Stimulated activated CD4-positive, alpha-beta T cell treated with anti-CD3 and anti-CD28 coated beads, Interleukin-1b, Interleukin-23, amount 100 ng/mL, for 4 hours (primary cell): Measurements from ENCODE around the gene TMEM151A.

Source experiments
- DNase-seq, 2 donors: peaks; one replicate each; pipeline ENCODE4 v3.0.0-alpha.2; 2020; ENCODE audit warnings: low read depth in 2 of 2

TMEM151A gene

DNA sequence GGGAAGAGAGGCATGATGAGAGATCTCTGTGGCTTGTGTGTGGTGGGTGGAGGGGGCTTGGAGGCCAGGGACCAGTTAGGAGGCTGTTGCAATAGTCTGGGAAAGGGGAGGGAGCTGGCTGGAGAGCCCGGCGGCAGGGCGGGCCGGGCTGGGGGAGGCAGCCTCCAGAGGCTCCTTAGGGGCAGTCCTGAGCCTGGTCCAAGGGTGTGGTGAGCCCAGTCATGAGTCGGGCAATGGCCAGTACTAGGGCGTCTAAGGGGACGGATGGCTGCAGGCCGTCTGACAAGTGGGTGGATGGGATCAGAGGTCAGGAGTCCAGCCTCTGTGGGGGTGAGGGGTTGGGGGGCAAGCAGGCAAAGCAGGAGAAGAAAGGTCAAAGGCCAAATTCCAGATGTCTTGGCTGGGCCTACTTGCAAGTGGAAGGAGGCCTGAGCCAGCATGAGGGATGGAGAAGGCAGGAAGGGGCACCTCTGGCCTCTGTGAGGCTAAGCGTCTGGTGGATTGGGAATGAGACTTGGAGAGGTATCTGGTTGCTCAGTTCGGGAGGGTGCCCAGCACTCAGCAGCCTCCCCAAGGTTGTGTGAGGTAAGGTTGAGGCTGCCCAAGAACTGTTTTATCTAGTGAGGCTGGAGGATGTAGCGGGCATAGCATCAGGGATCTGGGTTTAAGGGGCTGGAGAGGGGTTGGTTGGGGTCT is 31.2 kb downstream of the TMEM151A start:
- DNase-seq, result no peak

DNA sequence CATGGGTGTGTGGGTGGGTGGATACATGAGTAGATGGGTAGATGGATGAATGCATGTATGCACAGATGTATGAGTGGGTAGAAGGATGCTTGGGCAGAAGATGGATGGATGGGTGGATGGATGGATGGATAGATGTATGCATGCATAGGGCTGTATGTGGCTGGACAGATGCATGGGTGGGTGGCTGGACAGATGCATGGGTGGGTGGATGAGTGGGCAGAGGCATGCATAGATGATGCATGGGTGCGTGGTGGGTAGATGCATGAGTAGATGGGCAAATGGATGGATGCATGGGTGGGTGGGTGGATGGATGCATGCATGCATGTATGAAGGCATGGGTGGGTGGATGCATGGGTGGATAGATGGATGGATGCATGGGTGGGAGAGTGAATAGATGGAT is 32.0 kb downstream of the TMEM151A start:
- no peak for DNase-seq

DNA sequence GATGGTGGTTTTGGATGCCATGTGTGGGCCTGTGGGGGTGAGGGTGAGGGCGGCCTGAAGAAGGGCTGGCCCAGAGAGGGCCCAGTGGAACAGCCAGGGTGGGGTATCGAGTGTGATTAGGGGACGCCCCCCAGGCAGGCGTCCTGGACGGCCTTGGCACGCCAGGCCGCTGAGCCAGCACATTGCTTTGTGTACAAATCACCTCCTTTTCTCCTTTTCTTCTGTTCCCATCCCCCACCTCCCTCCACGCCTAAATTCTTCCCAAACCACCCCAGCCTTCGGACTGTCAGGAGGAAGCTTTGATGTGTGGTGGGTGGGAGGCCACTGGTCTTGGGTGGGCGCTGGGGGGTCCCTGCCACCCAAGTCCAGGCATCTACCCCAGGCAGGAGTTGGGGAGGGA is 33.0 kb downstream of the TMEM151A start:
- no peak for DNase-seq

DNA sequence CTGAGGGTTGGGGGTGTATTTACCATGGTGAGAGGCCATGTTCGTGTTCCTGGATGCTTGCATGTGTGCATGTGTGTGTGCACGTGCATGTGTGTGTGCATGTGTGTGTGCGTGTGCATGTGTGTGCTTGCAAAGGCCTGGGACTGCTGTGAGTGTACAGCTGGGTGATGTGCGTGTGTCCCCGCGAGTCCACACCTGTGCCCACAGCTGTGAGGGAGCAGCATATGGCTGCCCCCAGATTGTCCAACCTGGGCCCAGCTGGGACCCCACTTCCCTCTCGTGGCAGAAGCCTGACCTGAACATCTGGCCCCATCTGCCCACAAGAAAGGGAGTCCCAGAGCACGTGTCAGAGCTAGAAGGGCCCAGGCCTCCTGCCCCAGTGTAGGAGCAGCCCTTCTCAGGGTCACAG is 33.6 kb downstream of the TMEM151A start:
- no peak for DNase-seq

DNA sequence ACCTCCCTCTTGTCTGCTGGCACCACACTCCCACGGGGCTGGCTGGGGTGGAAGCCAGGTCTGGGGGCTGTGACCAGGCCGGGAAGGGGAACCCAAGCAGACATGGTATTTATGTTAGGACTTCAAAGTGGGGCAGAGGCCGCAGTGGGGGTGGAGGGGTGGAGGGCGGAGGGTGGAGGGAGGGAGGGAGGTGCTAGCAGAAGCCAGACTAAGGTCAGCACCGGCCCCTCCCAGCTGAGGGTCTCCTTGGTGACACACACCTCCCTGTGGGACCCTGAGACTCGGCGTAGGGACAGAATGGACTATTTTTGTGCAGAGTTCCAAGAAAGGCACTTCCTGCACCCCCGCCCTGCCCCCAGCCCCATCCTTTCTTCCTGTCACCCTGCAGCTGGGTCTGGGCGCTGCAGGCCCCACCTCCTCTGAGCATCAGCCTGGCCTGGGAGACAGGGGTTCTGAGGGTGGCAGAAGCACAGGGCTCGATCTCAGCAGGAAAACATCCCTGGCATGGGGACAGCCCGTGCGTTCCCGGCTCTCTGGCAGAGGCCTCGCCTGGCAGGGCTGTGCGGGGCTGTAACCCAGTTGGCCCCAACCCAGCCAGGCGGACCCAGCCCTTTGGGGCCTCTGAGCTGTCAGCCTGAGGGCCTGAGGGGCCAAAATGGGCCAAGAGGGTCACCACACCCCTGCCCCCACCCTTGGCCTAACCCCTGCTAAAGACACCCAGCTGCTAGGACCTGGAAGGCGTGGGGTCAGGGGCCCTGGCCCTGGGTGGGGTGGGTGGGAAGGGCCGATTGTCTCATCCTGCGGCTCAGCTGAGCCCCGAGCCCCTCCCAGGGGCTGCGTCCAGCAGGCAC is 34.8 kb downstream of the TMEM151A start:
- DNase-seq, result no peak

DNA sequence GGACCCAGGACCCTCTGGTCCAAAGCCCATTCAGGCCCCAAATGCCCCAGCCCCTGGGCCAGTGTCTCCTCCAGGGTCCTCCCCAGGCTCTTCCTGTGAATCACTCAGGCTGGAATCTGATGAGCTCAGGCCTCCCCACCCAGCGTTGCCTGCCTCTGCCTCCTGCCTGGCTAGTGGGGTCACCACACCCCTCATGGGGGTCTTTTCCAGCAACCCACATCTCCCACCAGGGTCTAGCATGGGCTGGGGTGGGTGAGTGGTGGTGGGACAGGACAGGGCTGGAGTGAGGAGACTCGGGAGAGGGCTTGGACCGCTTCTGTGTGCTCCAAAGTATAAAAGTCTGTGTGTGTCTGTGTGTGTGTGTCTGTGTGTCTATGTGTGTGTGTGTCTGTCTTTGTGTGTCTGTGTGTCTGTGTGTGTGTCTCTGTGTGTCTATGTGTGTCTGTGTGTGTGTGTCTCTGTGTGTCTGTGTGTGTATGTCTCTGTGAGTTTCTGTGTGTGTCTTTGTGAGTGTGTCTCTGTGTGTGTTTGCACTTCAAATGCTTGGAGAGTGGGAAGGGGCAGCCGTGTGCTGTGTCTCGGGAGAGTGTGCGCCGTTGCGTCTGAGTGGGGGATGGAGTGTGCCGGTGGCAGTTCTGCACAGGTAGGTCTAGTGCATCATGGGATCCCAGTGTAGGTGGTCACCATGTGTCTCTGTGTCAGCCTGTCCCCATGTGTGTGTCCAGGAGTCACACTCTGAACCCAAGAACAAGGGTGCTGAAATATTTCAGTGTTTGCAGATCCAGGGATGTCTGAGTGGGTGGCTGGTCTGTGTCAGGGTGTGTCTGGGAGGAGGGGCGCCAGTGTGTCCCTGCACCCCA is 35.7 kb downstream of the TMEM151A start:
- DNase-seq, result no peak

DNA sequence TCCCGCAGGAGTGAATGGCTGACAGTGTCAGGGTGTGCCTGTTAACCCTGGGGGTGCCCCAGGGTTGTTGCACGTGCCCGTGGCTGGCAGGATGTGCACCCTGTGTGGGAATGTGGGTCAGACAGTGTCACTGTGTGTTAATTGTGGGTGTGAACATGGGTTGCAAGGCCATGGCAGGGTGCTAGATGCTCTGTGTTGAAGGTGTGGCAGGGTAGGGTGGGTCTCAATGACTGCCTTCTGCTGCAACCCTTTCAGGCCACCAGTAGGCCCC is 36.3 kb downstream of the TMEM151A start:
- DNase-seq, result no peak

DNA sequence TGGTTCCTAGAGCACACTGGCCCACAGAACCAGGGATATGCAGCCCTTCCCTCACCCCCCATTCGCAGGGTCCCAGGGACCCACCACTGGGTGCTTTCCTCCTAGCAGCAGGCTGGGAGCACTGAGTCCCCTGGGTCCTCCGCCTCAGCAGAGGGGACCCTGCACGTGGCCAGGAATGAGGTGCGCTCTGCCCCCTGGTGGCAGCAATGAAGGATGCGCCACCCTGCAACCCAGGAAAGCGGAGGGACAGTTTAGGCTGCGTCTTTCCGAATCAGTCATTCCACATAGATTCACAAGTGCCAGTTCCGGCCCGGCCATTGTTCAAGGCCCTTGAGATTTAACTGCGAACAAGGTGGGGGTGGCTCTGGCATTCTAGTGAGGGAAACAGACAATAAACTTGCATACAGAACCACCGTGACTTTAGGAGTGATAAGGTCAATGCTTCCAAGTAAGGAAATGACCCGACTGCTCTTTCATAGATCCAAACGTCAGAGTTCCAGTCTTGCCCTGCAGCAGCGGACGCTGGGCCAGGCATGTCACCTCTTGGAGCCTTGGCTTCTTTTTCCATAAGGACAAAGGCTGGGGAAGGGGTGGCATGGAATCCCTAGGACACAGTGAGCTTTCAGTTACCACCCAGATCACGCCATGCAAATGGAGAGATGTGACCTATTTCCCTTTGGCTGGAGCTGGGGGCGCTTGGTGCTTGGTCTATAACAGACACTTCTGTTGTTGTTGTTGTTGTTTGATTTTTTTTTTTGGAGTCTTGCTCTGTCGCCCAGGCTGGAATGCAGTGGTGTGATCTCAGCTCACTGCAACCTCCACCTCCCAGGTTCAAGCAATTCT is 36.8 kb downstream of the TMEM151A start:
- DNase-seq, result peak; percentile 76 to 78

DNA sequence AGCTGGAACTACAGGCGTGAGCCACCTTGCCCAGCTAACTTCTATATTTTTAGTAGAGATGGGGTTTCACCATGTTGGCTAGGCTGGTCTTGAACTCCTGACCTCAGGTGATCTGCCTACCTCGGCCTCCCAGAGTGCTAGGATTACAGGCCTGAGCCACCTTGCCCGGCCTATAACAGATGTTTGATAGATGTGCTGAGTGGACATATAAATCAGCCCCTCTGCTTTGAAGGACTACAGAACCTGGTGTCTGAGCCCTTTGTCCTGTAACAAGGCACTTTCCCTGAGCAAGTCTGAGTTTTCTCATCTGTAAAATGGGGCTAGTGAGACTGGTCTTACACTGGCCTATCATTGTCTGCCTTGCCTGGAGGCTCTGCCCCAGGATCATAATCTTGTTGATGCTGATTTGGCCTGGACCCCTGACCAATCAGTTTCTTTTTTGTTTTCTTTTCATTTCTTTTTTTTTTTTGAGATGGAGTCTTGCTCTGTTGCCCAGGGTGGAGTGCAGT is 37.5 kb downstream of the TMEM151A start:
- no peak for DNase-seq

DNA sequence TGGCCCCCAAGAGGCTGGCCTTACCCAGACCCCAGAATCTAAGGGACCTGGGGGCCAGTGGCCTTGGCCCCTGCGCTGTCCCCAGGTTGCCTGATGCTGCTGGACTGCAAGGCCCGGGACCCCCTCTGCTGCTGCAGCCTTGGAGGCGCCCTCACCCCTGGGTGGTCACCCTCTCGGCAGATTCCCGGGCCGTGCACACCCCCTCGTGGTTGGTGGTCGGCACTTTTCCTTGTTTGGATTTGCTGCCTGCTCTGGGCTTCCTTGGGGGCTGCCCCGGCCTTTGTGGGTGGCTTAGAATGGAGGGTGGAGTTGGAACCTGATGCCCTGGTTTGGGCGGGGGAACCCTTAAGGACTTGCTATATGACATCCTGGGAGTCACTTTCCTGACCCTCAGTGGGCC is 39.2 kb downstream of the TMEM151A start:
- no peak for DNase-seq

DNA sequence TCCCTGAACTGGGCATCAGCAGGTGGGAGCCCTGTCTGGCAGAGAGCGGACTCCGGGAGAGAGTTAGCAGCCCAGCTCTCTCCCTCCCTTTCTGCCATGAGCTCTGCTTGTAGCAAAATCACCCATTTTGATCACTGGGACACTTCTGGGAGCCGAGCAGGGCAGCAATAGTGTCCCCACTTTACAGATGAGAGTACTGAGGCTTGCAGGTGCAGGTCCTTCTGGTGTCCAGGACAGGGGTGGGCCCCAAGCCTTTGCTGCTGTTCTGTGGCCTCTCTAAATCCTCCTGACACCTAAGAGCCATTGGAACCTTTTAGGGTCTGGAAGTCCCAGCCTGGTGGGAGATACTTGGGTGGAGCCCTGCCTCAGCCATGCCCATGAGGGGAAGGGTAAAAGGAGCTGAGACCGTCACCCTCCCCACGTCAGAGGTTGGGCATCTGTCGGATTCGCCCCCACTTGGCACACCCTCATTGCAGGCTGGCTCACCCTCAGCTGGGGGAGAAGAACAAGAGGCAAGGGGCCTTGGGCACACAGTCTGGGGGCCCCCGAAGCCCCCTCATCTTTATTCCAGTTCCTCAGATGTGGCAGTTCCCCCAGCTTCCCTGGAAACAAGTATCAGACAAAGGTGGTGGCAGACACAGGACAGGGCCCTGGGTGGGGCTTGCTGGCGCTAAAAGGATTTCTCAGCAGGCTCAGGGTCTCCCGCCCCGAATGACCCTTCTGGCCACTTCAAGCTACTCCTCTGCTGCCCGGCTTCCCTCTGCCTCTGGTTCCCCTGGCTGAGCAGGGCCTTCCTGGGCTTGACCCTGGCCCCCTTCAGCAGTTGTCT is 40.1 kb downstream of the TMEM151A start:
- DNase-seq, result no peak

DNA sequence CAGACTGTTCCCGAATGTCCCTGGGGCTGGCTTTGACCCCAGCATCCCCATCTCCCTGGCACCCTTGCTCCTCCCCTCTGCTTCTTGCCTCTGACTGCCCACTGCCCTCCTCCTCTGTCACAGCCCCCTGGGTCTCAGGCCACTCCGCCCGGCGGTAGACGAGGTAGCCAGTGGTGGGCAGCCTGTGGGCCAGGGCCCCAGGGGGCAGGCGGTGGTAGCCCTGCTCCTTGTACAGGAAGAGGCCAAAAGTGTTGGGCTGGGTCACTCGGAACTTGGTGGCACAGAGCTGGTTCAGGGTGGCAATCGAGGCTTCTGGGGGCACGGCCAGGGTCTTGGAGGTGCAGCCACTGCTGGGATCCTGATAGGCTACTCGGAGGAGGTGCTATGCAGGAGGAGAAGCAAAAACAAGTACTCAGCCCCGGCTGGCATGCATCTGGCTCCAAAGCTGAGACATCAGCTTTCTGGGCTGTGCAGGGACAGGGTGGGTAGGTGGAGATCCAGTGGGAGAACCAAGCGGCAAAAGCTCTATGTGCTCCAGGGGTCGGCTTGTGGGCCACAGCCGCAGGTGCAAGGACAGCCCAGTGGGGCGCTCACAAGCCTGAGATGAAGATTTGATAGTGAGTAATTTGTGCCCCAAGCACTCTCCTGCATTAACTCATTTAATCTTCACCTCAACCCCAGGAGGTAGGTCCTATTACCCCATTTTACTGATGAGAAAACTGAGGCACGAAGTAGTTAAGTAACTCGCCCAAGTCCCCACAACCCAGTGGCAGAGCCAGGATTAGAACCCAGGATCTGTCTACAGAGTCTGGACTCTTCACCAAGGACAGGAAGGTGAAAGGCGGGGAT is 40.9 kb downstream of the TMEM151A start:
- no peak for DNase-seq

DNA sequence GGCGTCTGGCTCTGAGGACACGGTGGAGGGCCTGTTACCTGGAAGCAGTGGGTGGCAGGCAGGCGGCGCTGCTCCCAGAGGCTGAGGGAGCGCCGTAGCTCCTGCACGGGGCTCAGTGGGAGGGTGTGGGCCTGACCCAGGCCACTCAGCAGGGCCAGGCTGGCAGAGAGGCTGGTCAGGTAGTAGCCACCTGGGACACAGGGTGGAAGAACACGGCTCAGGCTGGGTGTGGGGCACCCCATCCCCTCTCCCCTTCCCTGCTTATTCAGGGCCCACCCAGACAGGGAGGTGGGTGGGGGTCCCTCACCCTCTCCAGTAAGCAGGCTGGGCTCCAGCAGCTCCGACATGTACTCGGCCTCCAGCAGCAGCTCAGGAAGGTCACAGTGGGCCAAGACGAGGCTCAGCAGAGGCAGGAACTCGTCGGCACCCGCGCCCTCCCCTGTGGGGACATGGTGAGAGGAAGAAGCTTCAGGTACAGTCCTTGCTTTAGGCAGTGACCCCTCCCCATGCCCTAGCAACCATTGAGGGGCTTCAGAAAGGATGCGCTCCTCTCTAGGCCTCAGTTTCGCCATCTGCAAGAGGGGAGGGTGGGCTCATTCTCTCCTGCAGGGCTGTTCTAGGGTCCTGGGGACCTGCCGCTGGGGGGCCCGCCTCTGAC is 41.7 kb downstream of the TMEM151A start:
- DNase-seq, result no peak

DNA sequence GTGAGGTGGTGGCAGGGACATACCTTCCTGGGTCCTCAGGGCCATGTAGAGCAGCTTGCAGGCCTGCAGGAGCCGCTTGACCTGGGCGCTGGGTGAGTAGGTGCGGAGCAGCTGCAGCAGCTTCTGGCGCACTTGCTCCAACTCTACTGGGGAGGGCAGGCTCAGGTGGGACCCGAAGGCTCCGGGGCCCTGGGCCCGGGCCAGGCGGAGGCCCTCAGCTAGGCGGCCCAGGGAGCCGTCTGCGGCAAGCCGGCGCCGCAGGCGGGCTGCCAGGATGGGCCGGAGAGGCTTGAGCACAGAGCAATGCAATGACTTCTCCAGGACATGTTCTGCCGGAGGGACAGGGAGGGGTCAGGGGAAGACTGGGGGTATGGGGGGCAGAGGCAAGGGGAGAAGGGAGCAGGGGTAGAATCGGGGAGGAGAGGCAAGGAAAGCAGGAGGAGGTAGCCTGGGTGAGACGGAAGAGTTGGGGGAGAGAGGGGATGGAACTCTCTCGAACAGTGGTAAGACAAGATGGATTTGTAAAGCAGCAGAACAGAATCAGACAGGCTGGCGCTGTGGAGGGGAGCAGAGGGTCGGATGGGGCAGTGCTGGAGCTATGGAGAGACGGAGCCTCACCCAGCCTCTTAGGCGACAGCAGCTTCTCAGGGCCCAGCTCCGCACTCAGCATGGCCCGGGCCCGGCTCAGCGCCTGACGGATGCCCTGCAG is 42.4 kb downstream of the TMEM151A start:
- DNase-seq, result no peak

DNA sequence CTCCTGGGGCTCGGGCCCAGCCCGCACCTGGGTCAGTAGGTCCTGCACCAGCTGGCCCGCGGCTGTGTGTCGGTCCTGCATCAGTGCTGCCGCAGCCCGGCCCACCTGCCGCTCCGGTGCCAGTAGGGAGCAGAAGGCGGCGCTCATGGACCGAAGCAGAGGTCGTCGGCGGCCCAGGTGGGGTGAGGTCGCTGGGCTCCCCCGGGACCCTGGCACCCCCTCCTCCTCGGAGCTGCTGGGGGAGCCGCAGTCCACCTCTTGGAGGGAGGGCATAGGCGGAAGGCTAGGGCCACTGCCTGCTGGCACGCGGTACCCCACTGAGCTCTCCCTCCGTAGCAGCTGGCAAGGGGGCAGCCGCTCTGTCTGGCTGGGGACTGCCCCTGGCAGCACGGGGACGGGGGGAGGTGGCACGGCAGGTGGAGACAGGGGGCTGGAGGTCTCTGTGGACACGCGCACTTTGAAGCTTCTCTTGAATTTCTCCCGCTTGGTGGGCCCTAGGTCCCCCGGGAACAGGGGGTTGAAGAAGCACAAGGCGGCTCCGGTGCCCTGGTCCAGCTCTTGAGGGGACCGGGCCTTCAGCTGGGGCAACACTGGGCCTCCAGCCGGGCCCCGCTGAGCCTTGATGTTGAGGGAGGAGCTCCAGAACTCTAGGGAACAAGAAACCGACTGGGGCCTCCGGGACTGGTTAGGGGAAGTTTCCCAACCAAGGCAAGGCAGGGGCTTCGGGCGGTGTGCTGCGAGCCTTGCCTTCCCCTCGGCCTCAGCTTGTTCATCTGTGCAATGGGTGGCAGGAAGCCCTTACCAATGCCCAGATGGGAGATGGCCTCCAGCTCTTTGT is 43.1 kb downstream of the TMEM151A start:
- no peak for DNase-seq

DNA sequence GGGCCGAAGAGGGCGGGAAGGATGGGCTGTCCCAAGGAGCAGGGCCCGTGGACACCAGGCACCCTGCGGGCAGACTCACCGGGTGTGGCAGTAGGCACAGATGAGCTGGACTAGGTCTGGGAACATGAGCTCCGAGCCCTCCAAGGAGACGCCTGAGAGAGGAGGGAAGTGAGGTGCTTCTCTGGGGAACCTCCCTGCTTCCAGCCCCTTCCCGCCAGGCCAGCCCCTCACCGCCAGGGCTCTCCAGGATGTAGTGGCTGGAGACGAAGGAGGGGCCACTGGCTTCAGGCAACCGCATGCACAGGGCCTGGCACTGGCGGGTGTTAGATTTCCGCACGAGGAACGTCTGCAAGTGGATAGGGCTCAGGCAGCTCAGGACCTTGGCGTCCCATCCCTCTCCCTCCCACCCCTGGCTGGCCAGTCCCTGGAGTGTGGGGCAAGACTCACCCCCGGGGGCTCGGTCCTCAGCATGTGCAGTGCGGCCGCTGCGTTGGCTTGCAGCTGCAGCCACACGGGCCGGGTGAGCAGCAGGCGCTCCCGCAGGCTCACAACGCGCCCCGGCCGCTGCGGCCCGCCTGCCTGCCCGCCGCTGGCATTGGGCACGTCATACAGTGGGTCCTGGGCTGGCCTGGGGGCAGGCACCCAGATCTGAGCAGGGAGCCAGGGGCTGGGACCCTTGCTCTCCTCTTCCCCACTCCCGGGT is 44.0 kb downstream of the TMEM151A start:
- no peak for DNase-seq
